Cardiac muscle cell (in vitro differentiated cells and primary cell): ENCODE measurements around the gene CRIP2. TPM values are rescaled to one million over a fixed set of nuclear protein-coding genes. Genes with fewer than 3 reads are reported as not detected.

Experiments
- DNase-seq, 2 donors: peaks; one replicate each; pipeline versions ENCODE4 v3.0.0 to v3.0.0-alpha.2; 2010 to 2017; ENCODE audit warnings: low read depth in 1 of 2, low spot score in 1 of 2
- H3K27ac ChIP-seq: fragments of 200-600 bp; sonication (generic); 2 replicates; pipeline ENCODE4 v1.5.1; 2016
- H3K27me3 ChIP-seq: fragments of 200-600 bp; sonication (generic); 2 replicates; pipeline ENCODE4 v1.6.0; 2016; ENCODE audit warnings: control low read depth
- H3K36me3 ChIP-seq: fragments of 200-600 bp; sonication (generic); 2 replicates; pipeline ENCODE4 v1.5.1; 2016; ENCODE audit warnings: control low read depth
- H3K4me1 ChIP-seq: fragments of 200-600 bp; sonication (generic); 2 replicates; pipeline ENCODE4 v1.8.1; 2017; ENCODE audit warnings: low read depth, mild to moderate bottlenecking, mixed run types
- H3K4me3 ChIP-seq: fragments of 200-600 bp; sonication (generic); 2 replicates; pipeline ENCODE4 v1.5.1; 2016; ENCODE audit warnings: mild to moderate bottlenecking
- H3K9me3 ChIP-seq: fragments of 200-600 bp; sonication (generic); 2 replicates; pipeline ENCODE4 v1.5.1; 2017; ENCODE audit warnings: low read depth, mild to moderate bottlenecking, control low read depth
- CTCF ChIP-seq: IDR thresholded peaks from 2 replicates; pipeline ENCODE4 v1.5.1; 2012; ENCODE audit warnings: low read depth, mild to moderate bottlenecking, low read length
- polyA plus RNA-seq: library from polyadenylated mRNA; unstranded; fragments of >200 nt; fragmentation: Nextera tagmentation; extraction: Ambion mirVana; gene quantifications from 2 replicates; pipeline ENCODE4 v1.2.1, GENCODE V29; 2016
- total RNA-seq: library from RNA; depleted of rRNA; stranded (reverse); fragments of >200 nt; gene quantifications from 2 replicates; pipeline ENCODE4 v1.2.3, GENCODE V29; 2016

CRIP2 gene
- total and polyA plus RNA-seq, 2 experiments from 2014 or later, result 804 to 1,845 TPM

GRCh38 chr14:105436402-105436801 lies 38.2 kb upstream of the CRIP2 start:
- TF ChIP-seq CTCF, result no peak
- Histone ChIP-seq H3K36me3 (no peaks in the 10 kb centered on the region), H3K27ac (no peak overlapping the region), H3K4me3 (no peak overlapping the region), H3K9me3 (no peaks in the 10 kb centered on the region), H3K27me3 (no peaks in the 10 kb centered on the region), H3K4me1 (no peaks in the 10 kb centered on the region)
- no peak for DNase-seq

GRCh38 chr14:105436891-105437722 lies 37.5 kb upstream of the CRIP2 start:
- no peaks in the 10 kb centered on the region for H3K27me3 ChIP-seq
- H3K36me3 ChIP-seq, result no peaks in the 10 kb centered on the region
- no peak overlapping the region for H3K4me3 ChIP-seq
- no peak overlapping the region for H3K27ac ChIP-seq
- no peak for DNase-seq
- no peaks in the 10 kb centered on the region for H3K4me1 ChIP-seq
- no peak for TF ChIP-seq CTCF
- no peaks in the 10 kb centered on the region for H3K9me3 ChIP-seq

- Histone ChIP-seq H3K4me1 (no peaks in the 10 kb centered on the region), H3K36me3 (no peaks in the 10 kb centered on the region)
- TF ChIP-seq CTCF, result no peak
Observed at GRCh38 chr14:105437723-105438500, 36.7 kb upstream of the CRIP2 start.

GRCh38 chr14:105439179-105439578 lies 35.4 kb upstream of the CRIP2 start:
- TF ChIP-seq CTCF, result no peak
- Histone ChIP-seq H3K27me3 (no peaks in the 10 kb centered on the region), H3K9me3 (no peaks in the 10 kb centered on the region), H3K4me1 (no peaks in the 10 kb centered on the region), H3K4me3 (no peak overlapping the region), H3K36me3 (no peaks in the 10 kb centered on the region), H3K27ac (no peak overlapping the region)
- DNase-seq, result no peak

More at GRCh38 chr14:105437723-105438500, 36.7 kb upstream of the CRIP2 start:
- no peaks in the 10 kb centered on the region for H3K9me3 ChIP-seq
- no peak for DNase-seq
- H3K27ac ChIP-seq, result no peak overlapping the region
- no peak overlapping the region for H3K4me3 ChIP-seq
- H3K27me3 ChIP-seq, result no peaks in the 10 kb centered on the region

GRCh38 chr14:105439710-105440553 lies 34.7 kb upstream of the CRIP2 start:
- no peaks in the 10 kb centered on the region for H3K4me1 ChIP-seq
- H3K9me3 ChIP-seq, result no peaks in the 10 kb centered on the region
- no peak overlapping the region for H3K4me3 ChIP-seq
- H3K27me3 ChIP-seq, result no peaks in the 10 kb centered on the region
- H3K36me3 ChIP-seq, result no peaks in the 10 kb centered on the region
- DNase-seq, result no peak
- TF ChIP-seq CTCF, result no peak
- peak overlapping the region; percentile 19 for H3K27ac ChIP-seq
